Activated CD4-positive, alpha-beta memory T cell treated with anti-CD3 and anti-CD28 coated beads, Interleukin-2, amount 10 ng/mL, durations not matched to agents 7 days and 5 days (primary cell): Measurements from ENCODE around the gene GATA3. TPM values are rescaled to one million over a fixed set of nuclear protein-coding genes. Genes with fewer than 3 reads are reported as not detected.
A peak's percentile ranks its signal among the peaks of the same experiment; 100 is the strongest.

Source experiments
- CTCF ChIA-PET: fragments of 350-600 bp; sonication (Branson Sonifier 250); formaldehyde crosslinking; loops from one replicate; lab custom pipeline; 2021; ENCODE audit warnings: antibody characterized with exemption, inconsistent platforms; lab: Charles Lee
- POLR2A ChIA-PET: fragments of 350-600 bp; sonication (Branson Sonifier 250); formaldehyde crosslinking; loops from one replicate; lab custom pipeline; 2021; ENCODE audit warnings: antibody characterized with exemption; lab: Charles Lee
- DNase-seq: peaks from one replicate; pipeline ENCODE4 v3.0.0-alpha.2; 2020
- H3K27ac Mint-ChIP-seq: one replicate; pipeline ENCODE4 v1.8.0; 2021; ENCODE audit warnings: mild to moderate bottlenecking, mixed read lengths
- H3K27me3 Mint-ChIP-seq: one replicate; pipeline ENCODE4 v1.8.0; 2021; ENCODE audit warnings: mixed read lengths
- H3K36me3 Mint-ChIP-seq: one replicate; pipeline ENCODE4 v1.8.0; 2021; ENCODE audit warnings: low read depth, mixed read lengths
- H3K4me1 Mint-ChIP-seq: one replicate; pipeline ENCODE4 v1.8.0; 2021; ENCODE audit warnings: mixed read lengths
- H3K4me3 Mint-ChIP-seq: one replicate; pipeline ENCODE4 v1.8.0; 2021; ENCODE audit warnings: mild to moderate bottlenecking, mixed read lengths
- H3K9me3 Mint-ChIP-seq: one replicate; pipeline ENCODE4 v1.8.0; 2021; ENCODE audit warnings: mixed read lengths
- total RNA-seq, 2 experiments: library from RNA; stranded (reverse); gene quantifications; one replicate each; pipeline ENCODE4 v1.2.3, GENCODE V29; 2021

Gene GATA3
- total RNA-seq, 2 experiments from 2014 or later, result 112 TPM

DNA sequence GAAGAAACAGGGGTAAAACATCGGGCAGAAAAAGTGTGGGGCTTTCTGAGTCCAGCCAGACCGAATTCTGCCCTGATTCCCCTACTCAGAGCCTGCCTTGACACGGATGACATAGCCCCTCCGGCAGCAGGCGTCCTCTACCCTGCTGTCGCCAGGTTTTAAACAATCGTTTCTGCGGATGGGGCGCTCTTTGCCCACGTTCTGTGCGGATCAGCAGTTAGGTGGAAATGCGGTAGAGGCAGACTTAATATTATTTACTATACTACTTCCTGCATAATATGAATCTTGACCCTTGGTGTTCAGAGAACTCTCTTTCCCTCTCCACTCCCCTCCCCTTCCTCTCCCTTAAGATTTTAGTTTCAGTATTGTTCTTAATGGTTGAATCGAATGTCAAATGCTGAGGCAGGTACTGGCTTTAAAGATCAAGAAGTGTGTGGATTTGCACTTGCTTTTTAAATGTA lies 2.4 kb downstream of the GATA3 start:
- DNase-seq, result peak; percentile 74
- H3K4me3 Mint-ChIP-seq, result peak overlapping the region; percentile 92
- H3K36me3 Mint-ChIP-seq, result peaks cover 77% of the 10 kb centered on the region
- H3K27me3 Mint-ChIP-seq, result peaks cover 14% of the 10 kb centered on the region
- peaks cover 59% of the 10 kb centered on the region for H3K4me1 Mint-ChIP-seq
- CTCF ChIA-PET, result interaction anchor here (1.0 to 1.4 kb wide), 2 partner anchors 10 to 275 kb away, joined by 5 to 8 read pairs; no protein-coding TSS in a partner anchor
- H3K9me3 Mint-ChIP-seq, result no peaks in the 10 kb centered on the region
- peak overlapping the region; percentile 99 for H3K27ac Mint-ChIP-seq
- POLR2A ChIA-PET, result interaction anchor here (0.7 to 10.4 kb wide), 17 partner anchors 8 to 962 kb away, joined by 3 to 121 read pairs (median 3); no protein-coding TSS in a partner anchor

DNA sequence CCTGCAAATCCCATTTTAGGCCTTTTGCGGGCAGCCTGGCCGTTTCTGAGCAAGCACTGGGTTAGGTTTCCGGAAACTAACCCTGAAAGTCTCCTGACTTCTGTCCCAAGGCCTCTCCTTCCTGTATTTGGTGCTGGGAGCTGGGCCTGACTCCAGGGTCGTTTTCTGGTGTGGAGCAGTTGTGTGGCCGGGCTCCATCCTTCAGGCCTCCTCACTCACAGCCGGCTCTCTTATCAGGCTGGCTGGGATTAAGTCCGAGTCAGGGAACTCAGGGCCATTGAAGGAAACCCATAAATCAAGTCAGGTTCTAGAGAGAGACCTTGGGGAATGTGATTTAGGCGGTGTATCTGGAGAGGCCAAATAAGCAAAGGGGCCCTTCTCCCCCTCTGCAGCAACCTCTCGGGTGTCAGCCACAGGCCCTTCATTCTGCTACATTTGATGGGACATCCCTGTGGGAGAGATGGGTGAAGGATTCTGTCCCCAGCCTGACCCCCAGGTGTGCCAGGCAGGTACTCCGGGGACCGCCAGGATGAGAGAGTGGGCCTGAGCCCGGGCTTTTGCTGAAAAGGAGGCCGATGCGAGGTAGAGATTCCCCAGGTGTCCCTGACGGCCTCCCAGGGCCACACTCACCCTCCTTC lies 3.3 kb downstream of the GATA3 start:
- DNase-seq, result no peak
- peak overlapping the region; percentile 92 for H3K4me3 Mint-ChIP-seq
- H3K4me1 Mint-ChIP-seq, result peaks cover 60% of the 10 kb centered on the region
- CTCF ChIA-PET, result interaction anchor here (1.0 to 1.4 kb wide), 2 partner anchors 9 to 275 kb away, joined by 5 to 8 read pairs; no protein-coding TSS in a partner anchor
- peak overlapping the region; percentile 99 for H3K27ac Mint-ChIP-seq
- H3K36me3 Mint-ChIP-seq, result peaks cover 81% of the 10 kb centered on the region
- peaks cover 5% of the 10 kb centered on the region for H3K27me3 Mint-ChIP-seq
- POLR2A ChIA-PET, result interaction anchor here (0.7 to 10.4 kb wide), 11 partner anchors 9 to 345 kb away, joined by 3 to 121 read pairs (median 10); no protein-coding TSS in a partner anchor
- no peaks in the 10 kb centered on the region for H3K9me3 Mint-ChIP-seq

DNA sequence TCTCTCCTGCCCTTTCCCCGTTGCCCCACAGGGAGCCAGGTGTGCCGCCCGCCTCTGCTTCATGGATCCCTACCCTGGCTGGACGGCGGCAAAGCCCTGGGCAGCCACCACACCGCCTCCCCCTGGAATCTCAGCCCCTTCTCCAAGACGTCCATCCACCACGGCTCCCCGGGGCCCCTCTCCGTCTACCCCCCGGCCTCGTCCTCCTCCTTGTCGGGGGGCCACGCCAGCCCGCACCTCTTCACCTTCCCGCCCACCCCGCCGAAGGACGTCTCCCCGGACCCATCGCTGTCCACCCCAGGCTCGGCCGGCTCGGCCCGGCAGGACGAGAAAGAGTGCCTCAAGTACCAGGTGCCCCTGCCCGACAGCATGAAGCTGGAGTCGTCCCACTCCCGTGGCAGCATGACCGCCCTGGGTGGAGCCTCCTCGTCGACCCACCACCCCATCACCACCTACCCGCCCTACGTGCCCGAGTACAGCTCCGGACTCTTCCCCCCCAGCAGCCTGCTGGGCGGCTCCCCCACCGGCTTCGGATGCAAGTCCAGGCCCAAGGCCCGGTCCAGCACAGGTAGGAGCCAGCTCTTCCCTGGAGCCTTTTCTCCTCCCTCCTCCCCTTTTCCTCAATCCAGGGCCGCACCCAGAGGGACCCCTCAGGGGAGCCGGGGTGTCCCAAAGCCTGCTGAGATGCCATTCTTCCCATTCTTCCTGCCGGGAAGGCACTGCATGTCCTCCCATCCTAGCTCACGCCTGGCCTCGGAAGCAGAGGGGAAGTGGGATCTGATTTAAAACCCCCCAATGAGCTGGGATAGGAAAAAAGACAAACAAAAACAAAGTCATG lies 4.0 kb downstream of the GATA3 start:
- no peak for DNase-seq
- POLR2A ChIA-PET, result interaction anchor here (1.0 to 10.4 kb wide), 16 partner anchors 9 to 344 kb away, joined by 3 to 121 read pairs (median 18); no protein-coding TSS in a partner anchor
- peaks cover 88% of the 10 kb centered on the region for H3K36me3 Mint-ChIP-seq

DNA sequence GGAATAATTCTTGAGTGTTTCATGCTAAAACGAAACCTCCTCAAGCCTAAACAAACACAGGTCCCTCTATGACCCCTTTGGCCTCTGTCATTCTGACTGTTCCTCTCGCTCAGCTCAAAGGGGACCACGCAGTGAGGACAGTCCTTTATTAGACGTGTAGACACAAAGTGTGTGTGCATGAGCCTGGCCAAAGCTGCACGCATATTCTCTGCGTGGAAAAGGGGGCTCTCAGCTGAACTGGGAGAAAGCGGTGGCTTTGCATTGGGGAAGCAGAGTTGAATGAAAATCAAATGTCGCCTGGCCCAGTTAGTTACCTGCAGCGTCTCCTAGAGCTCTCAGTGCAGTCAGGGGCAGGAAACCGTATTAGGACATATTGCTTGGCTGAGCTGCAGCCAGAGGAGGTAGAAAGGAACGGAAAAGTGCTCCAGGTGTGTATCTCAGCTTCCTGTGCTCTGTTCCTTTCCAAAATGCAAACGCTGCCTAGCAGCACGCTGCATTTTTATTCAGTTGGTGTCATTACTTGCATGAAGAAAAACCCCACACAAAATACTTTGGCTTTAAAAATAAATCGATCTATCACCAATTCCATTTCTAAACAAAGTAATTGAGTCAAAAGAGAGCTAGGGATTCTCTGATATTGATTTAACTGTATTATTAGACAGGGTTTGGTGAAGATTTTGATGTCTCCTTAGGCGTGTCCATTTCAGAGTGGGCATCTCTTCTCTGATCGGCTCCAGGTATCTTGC lies 4.9 kb downstream of the GATA3 start:
- H3K27ac Mint-ChIP-seq, result peak overlapping the region; percentile 99
- peak overlapping the region; percentile 92 for H3K4me3 Mint-ChIP-seq
- peaks cover 97% of the 10 kb centered on the region for H3K36me3 Mint-ChIP-seq
- H3K9me3 Mint-ChIP-seq, result no peaks in the 10 kb centered on the region
- no peaks in the 10 kb centered on the region for H3K27me3 Mint-ChIP-seq
- ChIA-PET POLR2A (interaction anchor here (0.6 to 10.4 kb wide), 32 partner anchors 10 to 1149 kb away, joined by 3 to 121 read pairs (median 7); partner anchors contain the start of gene TAF3), CTCF (interaction anchor here (1.0 to 2.5 kb wide), 9 partner anchors 9 to 414 kb away, joined by 3 to 13 read pairs (median 5); no protein-coding TSS in a partner anchor)
- DNase-seq, result no peak
- peaks cover 70% of the 10 kb centered on the region for H3K4me1 Mint-ChIP-seq

More for the DNA sequence above, 4.0 kb downstream of the GATA3 start:
- H3K9me3 Mint-ChIP-seq, result no peaks in the 10 kb centered on the region
- peaks cover 62% of the 10 kb centered on the region for H3K4me1 Mint-ChIP-seq
- H3K27ac Mint-ChIP-seq, result peak overlapping the region; percentile 99
- peak overlapping the region; percentile 92 for H3K4me3 Mint-ChIP-seq
- CTCF ChIA-PET, result interaction anchor here (1.1 to 2.5 kb wide), 3 partner anchors 13 to 344 kb away, joined by 3 to 7 read pairs (median 5); no protein-coding TSS in a partner anchor
- no peaks in the 10 kb centered on the region for H3K27me3 Mint-ChIP-seq

DNA sequence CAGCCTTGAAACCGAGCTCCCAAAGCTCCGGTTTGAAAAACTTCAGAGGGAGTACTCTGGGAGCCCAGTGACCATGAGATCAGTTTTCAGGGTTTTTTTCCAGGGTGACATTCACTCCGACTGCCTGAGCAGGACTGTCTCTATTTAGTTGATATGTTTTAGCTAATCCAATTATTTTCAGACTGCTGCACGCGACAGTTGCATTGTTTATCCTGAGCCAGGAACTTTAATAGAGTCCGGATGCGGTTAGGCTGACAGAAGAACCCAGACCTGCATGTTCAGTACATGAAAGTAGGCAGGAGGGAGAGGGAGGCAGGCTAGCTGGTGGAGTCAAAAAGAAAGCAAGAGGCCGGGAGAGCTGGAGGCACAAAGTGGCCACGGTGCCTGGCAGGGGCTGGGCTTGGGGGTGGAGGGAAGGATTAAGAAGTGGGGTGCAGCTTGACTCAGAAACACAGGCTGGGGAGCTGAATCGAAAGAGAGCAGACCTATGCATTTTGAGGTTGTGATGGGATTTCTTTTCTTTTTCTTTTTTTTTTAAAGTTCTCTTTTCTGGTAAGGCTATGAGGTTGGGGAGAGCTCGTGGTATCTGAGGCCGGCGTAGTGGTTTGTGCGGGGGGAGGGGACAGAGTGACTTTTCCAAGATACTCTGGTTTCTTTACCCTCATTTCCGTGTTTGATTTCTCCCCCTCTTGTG lies 5.7 kb downstream of the GATA3 start:
- no peaks in the 10 kb centered on the region for H3K9me3 Mint-ChIP-seq
- H3K4me1 Mint-ChIP-seq, result peaks cover 77% of the 10 kb centered on the region
- H3K4me3 Mint-ChIP-seq, result peak overlapping the region; percentile 92
- ChIA-PET POLR2A (interaction anchor here (0.6 to 10.4 kb wide), 34 partner anchors 9 to 1149 kb away, joined by 3 to 121 read pairs (median 7); partner anchors contain the start of genes ATP5F1C, KIN and TAF3), CTCF (interaction anchor here (0.7 to 2.5 kb wide), 11 partner anchors 10 to 413 kb away, joined by 3 to 13 read pairs (median 4); no protein-coding TSS in a partner anchor)
- peak; percentile 83 for DNase-seq
- peaks cover 98% of the 10 kb centered on the region for H3K36me3 Mint-ChIP-seq
- peak overlapping the region; percentile 99 for H3K27ac Mint-ChIP-seq
- no peaks in the 10 kb centered on the region for H3K27me3 Mint-ChIP-seq

DNA sequence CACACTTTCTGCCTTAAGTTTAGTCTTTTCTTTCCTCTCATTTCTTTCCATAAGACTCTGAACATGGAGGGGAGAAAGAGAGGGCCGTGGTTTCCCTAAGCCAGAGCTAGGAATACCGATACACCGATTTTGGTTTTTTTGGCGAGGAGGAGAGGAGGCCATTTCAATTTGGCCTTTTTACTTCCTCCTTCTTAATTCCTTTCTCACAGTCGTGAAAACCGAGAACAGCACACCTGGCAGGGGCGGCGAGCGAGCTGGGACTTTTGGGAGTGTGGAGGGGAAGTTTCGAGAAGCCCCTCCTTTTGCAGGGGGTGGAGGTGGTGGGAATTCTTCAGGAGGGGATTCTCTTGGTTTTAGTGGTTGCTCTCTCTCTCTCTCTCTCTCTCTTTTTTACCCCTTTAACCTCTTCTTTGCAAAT lies 6.2 kb downstream of the GATA3 start:
- ChIA-PET POLR2A (interaction anchor here (1.0 to 10.4 kb wide), 24 partner anchors 8 to 1148 kb away, joined by 3 to 121 read pairs (median 9); partner anchors contain the start of genes ATP5F1C and KIN), CTCF (interaction anchor here (0.7 to 2.5 kb wide), 9 partner anchors 11 to 342 kb away, joined by 3 to 13 read pairs (median 6); no protein-coding TSS in a partner anchor)
- H3K27ac Mint-ChIP-seq, result peak overlapping the region; percentile 99
- H3K36me3 Mint-ChIP-seq, result peaks cover 97% of the 10 kb centered on the region
- H3K27me3 Mint-ChIP-seq, result no peaks in the 10 kb centered on the region
- H3K4me3 Mint-ChIP-seq, result peak overlapping the region; percentile 92
- H3K9me3 Mint-ChIP-seq, result no peaks in the 10 kb centered on the region
- no peak for DNase-seq
- peaks cover 82% of the 10 kb centered on the region for H3K4me1 Mint-ChIP-seq

DNA sequence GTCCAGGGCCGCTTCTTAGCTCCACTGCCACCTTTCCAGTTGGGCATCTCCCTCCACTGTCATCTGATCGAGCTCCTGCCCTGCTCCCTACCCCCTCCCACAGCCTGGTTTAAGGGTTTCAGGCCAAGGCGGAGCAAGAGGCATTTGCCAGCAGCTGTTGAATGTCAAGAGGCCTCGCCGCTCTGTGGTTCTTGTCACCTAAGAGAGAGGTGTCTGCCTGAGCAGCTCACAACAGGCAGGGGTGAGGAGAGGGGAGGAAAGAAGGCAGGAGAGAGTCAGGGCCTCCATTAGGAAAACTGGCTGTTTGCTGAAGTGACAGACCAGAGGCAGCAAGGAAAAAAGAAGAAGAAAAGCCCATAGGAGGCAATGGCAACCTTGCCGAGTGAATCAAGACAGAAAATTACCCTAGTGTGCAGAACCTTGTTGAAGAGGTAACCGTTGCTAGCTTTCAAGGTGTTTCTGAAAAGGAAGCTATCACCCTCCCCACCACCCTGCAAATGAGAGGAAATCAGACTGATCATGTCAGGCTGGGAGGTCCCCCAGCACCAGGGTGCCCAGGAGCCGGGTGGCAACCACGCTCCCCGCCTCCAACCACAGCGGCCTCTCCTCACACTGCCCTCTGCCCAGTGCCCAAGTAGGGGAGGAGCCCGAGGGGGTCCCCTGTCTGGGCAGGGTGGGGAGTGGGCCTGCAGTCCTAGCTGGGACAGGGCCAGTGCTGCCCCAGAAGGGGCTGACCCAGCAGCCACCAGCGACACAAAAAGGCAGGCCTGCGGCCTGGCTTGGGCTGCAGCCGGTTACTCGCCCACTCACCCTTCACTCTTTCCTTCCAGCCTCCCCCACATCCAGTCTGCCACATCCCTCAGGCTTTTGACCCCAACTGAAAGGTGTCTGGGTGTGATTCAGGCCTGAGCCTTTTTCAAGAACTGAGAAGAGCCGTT lies 7.1 kb downstream of the GATA3 start:
- Mint-ChIP-seq H3K9me3 (no peaks in the 10 kb centered on the region), H3K27me3 (no peaks in the 10 kb centered on the region), H3K27ac (peak overlapping the region; percentile 99), H3K4me1 (peaks cover 90% of the 10 kb centered on the region), H3K36me3 (peaks cover 97% of the 10 kb centered on the region), H3K4me3 (peak overlapping the region; percentile 92)
- ChIA-PET CTCF (interaction anchor here (0.7 to 2.5 kb wide), 5 partner anchors 69 to 341 kb away, joined by 3 to 7 read pairs (median 6); no protein-coding TSS in a partner anchor), POLR2A (interaction anchor here (0.6 to 10.4 kb wide), 23 partner anchors 7 to 958 kb away, joined by 3 to 121 read pairs (median 10); partner anchors contain the start of genes ATP5F1C and KIN)
- DNase-seq, result peak; percentile 67

DNA sequence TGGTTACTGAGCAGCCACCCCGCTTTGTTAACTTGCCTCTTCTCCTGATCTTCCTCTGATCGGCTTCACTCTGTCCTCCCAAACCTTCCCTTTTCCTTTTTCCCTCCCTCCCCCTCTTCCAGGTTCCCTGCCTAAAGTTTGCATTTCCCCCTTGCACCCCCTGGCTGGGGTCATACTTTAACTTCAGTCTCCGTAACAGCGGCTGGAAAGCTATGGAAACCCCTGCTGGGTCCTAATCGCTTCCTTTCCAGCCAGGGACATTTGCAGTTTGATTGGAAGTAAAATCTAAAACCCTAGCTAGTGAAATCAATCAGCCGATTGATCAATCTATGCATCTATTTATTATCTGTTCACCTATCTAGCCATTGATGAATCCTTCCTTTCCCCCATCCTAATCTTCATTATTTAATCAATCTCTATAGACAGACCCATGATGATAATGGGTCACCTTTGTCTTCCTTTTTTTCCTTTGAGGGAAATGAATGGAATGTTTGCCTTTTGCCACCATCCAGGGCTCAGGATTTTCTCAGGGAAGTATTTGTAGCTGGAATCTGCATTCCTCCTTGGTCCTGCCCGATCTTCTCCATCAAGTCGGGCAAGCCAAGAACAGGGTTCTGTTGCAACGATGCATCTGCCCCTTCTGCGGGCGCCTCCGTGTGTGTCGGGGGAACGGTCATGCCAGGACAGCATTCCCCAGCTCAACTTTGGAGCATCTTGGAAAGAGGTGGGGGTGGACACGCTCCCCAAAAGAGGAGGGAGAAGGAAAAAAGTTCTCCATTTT lies 8.8 kb downstream of the GATA3 start:
- no peaks in the 10 kb centered on the region for H3K9me3 Mint-ChIP-seq
- H3K27ac Mint-ChIP-seq, result peak overlapping the region; percentile 99
- peaks cover 97% of the 10 kb centered on the region for H3K36me3 Mint-ChIP-seq
- DNase-seq, result no peak
- POLR2A ChIA-PET, result interaction anchor here (0.6 to 10.4 kb wide), 8 partner anchors 9 to 923 kb away, joined by 3 to 121 read pairs (median 8); partner anchors contain the start of gene GATA3
- peak overlapping the region; percentile 92 for H3K4me3 Mint-ChIP-seq
- no peaks in the 10 kb centered on the region for H3K27me3 Mint-ChIP-seq
- peaks cover 96% of the 10 kb centered on the region for H3K4me1 Mint-ChIP-seq
- CTCF ChIA-PET, result no interaction called here

DNA sequence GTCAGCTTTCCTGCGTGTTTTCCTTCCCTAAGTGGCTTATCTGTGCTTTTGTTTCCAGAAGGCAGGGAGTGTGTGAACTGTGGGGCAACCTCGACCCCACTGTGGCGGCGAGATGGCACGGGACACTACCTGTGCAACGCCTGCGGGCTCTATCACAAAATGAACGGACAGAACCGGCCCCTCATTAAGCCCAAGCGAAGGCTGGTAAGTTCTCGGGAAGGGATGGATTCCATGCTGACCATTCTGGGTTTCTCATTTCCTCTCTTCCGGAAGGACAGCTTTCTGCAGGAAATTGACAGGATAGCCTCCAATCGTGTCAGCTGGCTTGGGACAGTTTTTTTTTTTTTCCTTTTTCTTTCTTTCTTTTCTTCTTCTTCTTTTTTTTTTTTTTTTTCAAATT lies 9.4 kb downstream of the GATA3 start:
- Mint-ChIP-seq H3K27me3 (no peaks in the 10 kb centered on the region), H3K27ac (no peak overlapping the region), H3K9me3 (no peaks in the 10 kb centered on the region), H3K36me3 (peaks cover 97% of the 10 kb centered on the region), H3K4me3 (peak overlapping the region; percentile 38), H3K4me1 (peaks cover 96% of the 10 kb centered on the region)
- DNase-seq, result no peak
- ChIA-PET CTCF (no interaction called here), POLR2A (interaction anchor here (0.6 to 10.4 kb wide), 7 partner anchors 10 to 922 kb away, joined by 3 to 121 read pairs (median 8); partner anchors contain the start of gene GATA3)

DNA sequence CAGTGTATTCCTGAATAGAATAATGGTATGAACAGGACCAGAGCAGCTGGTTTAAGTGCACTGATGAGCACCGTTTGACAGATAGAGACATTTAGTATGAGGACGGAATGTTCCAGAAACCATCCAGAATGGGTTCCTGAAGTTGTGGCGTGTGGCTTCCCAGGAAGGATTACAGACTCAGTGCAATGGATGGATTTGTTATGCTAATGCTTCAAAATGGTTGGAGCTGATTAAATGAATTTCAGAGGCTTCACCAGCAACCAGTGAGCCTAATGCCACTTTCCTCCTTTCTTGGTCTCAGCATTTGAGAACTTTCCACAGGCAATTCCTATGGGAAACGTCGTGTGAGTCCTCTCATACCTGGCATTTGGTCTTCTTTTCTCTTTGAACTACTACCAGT lies 9.9 kb downstream of the GATA3 start:
- peak overlapping the region; percentile 15 for H3K4me3 Mint-ChIP-seq
- ChIA-PET CTCF (no interaction called here), POLR2A (interaction anchor here (1.3 to 10.4 kb wide), 6 partner anchors 10 to 338 kb away, joined by 4 to 121 read pairs (median 10); partner anchors contain the start of gene GATA3)
- DNase-seq, result no peak
- peaks cover 96% of the 10 kb centered on the region for H3K4me1 Mint-ChIP-seq
- H3K9me3 Mint-ChIP-seq, result no peaks in the 10 kb centered on the region
- H3K36me3 Mint-ChIP-seq, result peaks cover 97% of the 10 kb centered on the region
- peak overlapping the region; percentile 52 for H3K27ac Mint-ChIP-seq
- no peaks in the 10 kb centered on the region for H3K27me3 Mint-ChIP-seq
